K562 (cell line): Measurements from ENCODE around the gene DACT3. TPM values are rescaled to one million over a fixed set of nuclear protein-coding genes. Genes with fewer than 3 reads are reported as not detected.
A peak's percentile ranks its signal among the peaks of the same experiment; 100 is the strongest.

ENCODE experiments used
- BRD9 ChIP-seq: fragments of 450-650 bp; IDR thresholded peaks from 2 replicates; pipeline ENCODE4 v1.6.1; 2018; ENCODE audit warnings: low read depth; ENCODE audit not compliant: partially characterized antibody
- FOXJ2 ChIP-seq: fragments of 200-800 bp; sonication (Bioruptor generic); IDR thresholded peaks from 2 replicates; pipeline ENCODE4 v1.6.1; 2016; ENCODE audit warnings: missing genetic modification characterization, missing compliant biosample characterization
- GTF2A2 ChIP-seq: IDR thresholded peaks from 2 replicates; pipeline ENCODE4 v1.6.1; 2016; ENCODE audit warnings: mild to moderate bottlenecking, missing genetic modification characterization, missing compliant biosample characterization
- HDAC8 ChIP-seq: fragments of 450-650 bp; IDR thresholded peaks from 2 replicates; pipeline ENCODE4 v1.6.1; 2016; ENCODE audit warnings: mild to moderate bottlenecking, missing genetic modification characterization, moderate library complexity, missing compliant biosample characterization
- HEY1 ChIP-seq: fragments of 250-450 bp; sonication (Bioruptor Pico); IDR thresholded peaks from 2 replicates; pipeline ENCODE4 v1.5.0; 2020; ENCODE audit warnings: mild to moderate bottlenecking, moderate library complexity, borderline replicate concordance
- MAFK ChIP-seq: IDR thresholded peaks from 2 replicates; pipeline ENCODE4 v1.6.1; 2011; ENCODE audit warnings: low read length, improper control_type of control experiment
- MTA3 ChIP-seq: fragments of 450-650 bp; formaldehyde crosslinking; IDR thresholded peaks from 2 replicates; pipeline ENCODE4 v1.6.1; 2017; ENCODE audit warnings: mild to moderate bottlenecking, borderline replicate concordance
- NR3C1 ChIP-seq: sonication (generic); formaldehyde crosslinking; IDR thresholded peaks from 2 replicates; pipeline ENCODE4 v1.8.1; 2022; ENCODE audit warnings: missing genetic modification reagents
- PBX2 ChIP-seq, 2 experiments: IDR thresholded peaks in 1 of 2; conservative IDR thresholded peaks in 1 of 2; 2 replicates each; pipeline ENCODE4 v1.6.1; 2016; ENCODE audit warnings: low read depth in 2 of 2, mild to moderate bottlenecking in 1 of 2, missing compliant biosample characterization in 1 of 2, missing genetic modification characterization in 1 of 2, moderate library complexity in 1 of 2
- POLR2AphosphoS5 ChIP-seq: IDR thresholded peaks from 2 replicates; pipeline ENCODE4 v1.6.1; 2011; ENCODE audit warnings: mild to moderate bottlenecking, low read depth, low read length, moderate library complexity; ENCODE audit not compliant: control insufficient read depth, insufficient read depth
- POLR2B ChIP-seq: fragments of 450-650 bp; IDR thresholded peaks from 2 replicates; pipeline ENCODE4 v1.6.1; 2018; ENCODE audit warnings: low read depth; ENCODE audit not compliant: partially characterized antibody
- RBM17 ChIP-seq: fragments of 200-400 bp; formaldehyde crosslinking; IDR thresholded peaks from 2 replicates; pipeline ENCODE4 v1.6.1; 2017; ENCODE audit warnings: low read depth, mild to moderate bottlenecking, low read length, borderline replicate concordance
- RBM22 ChIP-seq: fragments of 200-400 bp; formaldehyde crosslinking; IDR thresholded peaks from 2 replicates; pipeline ENCODE4 v1.6.1; 2018; ENCODE audit warnings: low read length, low read depth; ENCODE audit not compliant: poor library complexity, severe bottlenecking
- SMARCB1 ChIP-seq: IDR thresholded peaks from 2 replicates; pipeline ENCODE4 v1.6.1; 2011; ENCODE audit warnings: improper control_type of control experiment, low read depth; ENCODE audit not compliant: insufficient read length
- USF1 ChIP-seq: sonication (generic); formaldehyde crosslinking; IDR thresholded peaks from 2 replicates; pipeline ENCODE4 v1.9.0; 2022; ENCODE audit warnings: mild to moderate bottlenecking, missing genetic modification reagents
- ZNF586 ChIP-seq: fragments of 450-650 bp; formaldehyde crosslinking; conservative IDR thresholded peaks from 2 replicates; pipeline ENCODE4 v1.4.0; 2020; ENCODE audit warnings: mild to moderate bottlenecking, moderate library complexity
- polyA plus RNA-seq, 8 experiments: library from polyadenylated mRNA; depleted of rRNA in 4 of 8; stranded (reverse) in 5 of 8; unstranded in 3 of 8; fragments of >200 nt; fragmentation: Nextera tagmentation in 2 of 8; fragmentation: Illumina TruSeq in 1 of 8; extraction: Ambion mirVana in 2 of 8; extraction: Trizol in 1 of 8; gene quantifications; 2 replicates each; pipeline versions ENCODE4 v1.2.1 to v1.2.3, GENCODE V29; 2011 to 2014; ENCODE audit warnings: inconsistent platforms in 1 of 8, missing spikeins in 1 of 8
- total RNA-seq, 7 experiments: library from RNA; depleted of rRNA in 6 of 7; stranded (reverse); fragments of >200 nt in 6 of 7; fragmentation: Illumina TruSeq in 2 of 7; extraction: Trizol in 2 of 7; gene quantifications; 2 replicates each; pipeline versions ENCODE4 v1.2.1 to v1.2.3, GENCODE V29; 2011 to 2021; ENCODE audit warnings: low replicate concordance in 1 of 7
- TF ChIP-seq, protein P1 (sequence below): fragments of 250-450 bp; sonication (Bioruptor Pico); IDR thresholded peaks from 2 replicates; pipeline ENCODE4 v1.4.0; 2020; ENCODE audit warnings: mild to moderate bottlenecking, moderate library complexity
- TF ChIP-seq, protein P2 (sequence below): fragments of 250-450 bp; sonication (Bioruptor Pico); IDR thresholded peaks from 2 replicates; pipeline ENCODE4 v1.5.0; 2021

DACT3 gene
- total and polyA plus RNA-seq, 9 of the 15 experiments (the other 6 are each of a cell fraction or from before 2014, with no cell fraction given) = 0.67 to 6.5 (median 3.5) TPM

DNA sequence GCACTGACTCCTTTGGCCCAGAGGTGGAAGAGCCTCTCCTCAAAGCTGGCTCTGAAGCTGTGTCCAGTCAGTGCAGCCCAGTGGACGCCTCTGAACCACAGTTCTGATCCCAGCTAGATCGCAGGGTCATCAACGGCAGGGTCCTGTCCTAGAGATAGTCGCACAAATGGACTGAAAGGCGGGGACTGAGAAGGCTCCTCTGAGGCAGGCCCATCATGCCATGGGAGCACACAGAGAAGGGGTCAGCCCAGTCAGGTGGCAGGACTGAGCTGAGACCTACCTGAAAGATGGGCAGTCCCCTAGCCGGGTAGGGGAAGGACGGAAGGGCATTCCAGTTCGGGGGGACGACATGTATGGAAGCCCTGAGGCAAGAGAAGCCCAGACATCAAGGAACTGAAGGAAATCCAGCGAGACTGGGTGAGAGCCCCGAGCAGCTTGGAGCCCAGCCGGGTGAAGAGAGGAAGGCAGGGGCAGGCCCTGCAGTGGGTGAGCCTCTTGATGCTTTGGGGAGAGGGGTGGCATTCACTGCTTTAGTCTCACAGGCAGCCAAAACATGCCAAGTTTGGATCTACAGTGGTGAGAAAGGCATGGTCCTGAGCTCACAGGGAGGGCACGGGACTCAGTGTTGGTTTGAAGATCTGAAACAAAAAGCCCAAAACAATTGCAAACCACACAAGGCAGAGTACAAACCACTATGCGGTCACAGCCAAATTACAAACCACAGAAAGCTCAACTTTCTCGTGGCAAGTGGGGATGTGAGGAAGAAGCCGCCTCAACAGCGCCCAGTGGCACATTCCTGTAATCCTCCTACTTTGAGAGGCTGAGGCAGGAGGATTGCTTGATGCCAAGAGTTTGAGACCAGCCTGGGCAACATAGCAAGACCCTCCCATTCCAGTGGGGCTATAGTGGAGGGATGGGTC, 49.9 kb downstream of the DACT3 start (continued):
- TF ChIP-seq, protein P1, sequence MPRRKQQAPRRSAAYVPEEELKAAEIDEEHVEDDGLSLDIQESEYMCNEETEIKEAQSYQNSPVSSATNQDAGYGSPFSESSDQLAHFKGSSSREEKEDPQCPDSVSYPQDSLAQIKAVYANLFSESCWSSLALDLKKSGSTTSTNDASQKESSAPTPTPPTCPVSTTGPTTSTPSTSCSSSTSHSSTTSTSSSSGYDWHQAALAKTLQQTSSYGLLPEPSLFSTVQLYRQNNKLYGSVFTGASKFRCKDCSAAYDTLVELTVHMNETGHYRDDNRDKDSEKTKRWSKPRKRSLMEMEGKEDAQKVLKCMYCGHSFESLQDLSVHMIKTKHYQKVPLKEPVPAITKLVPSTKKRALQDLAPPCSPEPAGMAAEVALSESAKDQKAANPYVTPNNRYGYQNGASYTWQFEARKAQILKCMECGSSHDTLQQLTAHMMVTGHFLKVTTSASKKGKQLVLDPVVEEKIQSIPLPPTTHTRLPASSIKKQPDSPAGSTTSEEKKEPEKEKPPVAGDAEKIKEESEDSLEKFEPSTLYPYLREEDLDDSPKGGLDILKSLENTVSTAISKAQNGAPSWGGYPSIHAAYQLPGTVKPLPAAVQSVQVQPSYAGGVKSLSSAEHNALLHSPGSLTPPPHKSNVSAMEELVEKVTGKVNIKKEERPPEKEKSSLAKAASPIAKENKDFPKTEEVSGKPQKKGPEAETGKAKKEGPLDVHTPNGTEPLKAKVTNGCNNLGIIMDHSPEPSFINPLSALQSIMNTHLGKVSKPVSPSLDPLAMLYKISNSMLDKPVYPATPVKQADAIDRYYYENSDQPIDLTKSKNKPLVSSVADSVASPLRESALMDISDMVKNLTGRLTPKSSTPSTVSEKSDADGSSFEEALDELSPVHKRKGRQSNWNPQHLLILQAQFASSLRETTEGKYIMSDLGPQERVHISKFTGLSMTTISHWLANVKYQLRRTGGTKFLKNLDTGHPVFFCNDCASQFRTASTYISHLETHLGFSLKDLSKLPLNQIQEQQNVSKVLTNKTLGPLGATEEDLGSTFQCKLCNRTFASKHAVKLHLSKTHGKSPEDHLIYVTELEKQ (CRISPR knock-in tag) = no peak
- TF ChIP-seq NR3C1 (CRISPR knock-in tag) (no peak), MAFK (no peak), POLR2B (peak; percentile 65), ZNF586 (CRISPR knock-in tag) (no peak), HDAC8 (tag) (no peak), FOXJ2 (tag) (no peak), RBM22 (no peak), GTF2A2 (tag) (no peak), BRD9 (no peak), POLR2AphosphoS5 (peak; percentile 34; the same call in 1 of the 2 replicates), SMARCB1 (no peak), HEY1 (CRISPR knock-in tag) (no peak), PBX2 (CRISPR knock-in tag; IDR thresholded peaks at IDR 0.05; ENCODE audit: low read depth) (no peak), PBX2 (tag; conservative IDR thresholded peaks at IDR 0.05; ENCODE audit: low read depth) (no peak), RBM17 (no peak), USF1 (CRISPR knock-in tag) (no peak), MTA3 (no peak)
- TF ChIP-seq, protein P2, sequence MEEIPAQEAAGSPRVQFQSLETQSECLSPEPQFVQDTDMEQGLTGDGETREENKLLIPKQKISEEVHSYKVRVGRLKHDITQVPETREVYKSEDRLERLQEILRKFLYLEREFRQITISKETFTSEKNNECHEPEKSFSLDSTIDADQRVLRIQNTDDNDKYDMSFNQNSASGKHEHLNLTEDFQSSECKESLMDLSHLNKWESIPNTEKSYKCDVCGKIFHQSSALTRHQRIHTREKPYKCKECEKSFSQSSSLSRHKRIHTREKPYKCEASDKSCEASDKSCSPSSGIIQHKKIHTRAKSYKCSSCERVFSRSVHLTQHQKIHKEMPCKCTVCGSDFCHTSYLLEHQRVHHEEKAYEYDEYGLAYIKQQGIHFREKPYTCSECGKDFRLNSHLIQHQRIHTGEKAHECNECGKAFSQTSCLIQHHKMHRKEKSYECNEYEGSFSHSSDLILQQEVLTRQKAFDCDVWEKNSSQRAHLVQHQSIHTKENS (CRISPR knock-in tag) = no peak
